C1 segment of cervical spinal cord (tissue), 14 donors: Measurements from ENCODE around the gene DEAF1.
"Not testable (repeated sequence)": the region's sequence is repeated elsewhere in the genome, so short reads cannot be mapped to it uniquely, and the experiment has no call there.

Experiments
- DNase-seq, 14 donors: peaks; one replicate each; lab custom pipeline; 2025; lab: John Stamatoyannopoulos, UW

DEAF1 gene

GRCh38 chr11:701741-702461, 6.9 kb upstream of the DEAF1 start:
- no peak for DNase-seq

GRCh38 chr11:699753-700152, 4.7 kb upstream of the DEAF1 start:
- no peak for DNase-seq

GRCh38 chr11:699116-699508, 4.1 kb upstream of the DEAF1 start:
- DNase-seq, result no peak

GRCh38 chr11:698493-699115, 3.6 kb upstream of the DEAF1 start:
- peak in 1 of 14 donors; percentile 70 for DNase-seq

DNA sequence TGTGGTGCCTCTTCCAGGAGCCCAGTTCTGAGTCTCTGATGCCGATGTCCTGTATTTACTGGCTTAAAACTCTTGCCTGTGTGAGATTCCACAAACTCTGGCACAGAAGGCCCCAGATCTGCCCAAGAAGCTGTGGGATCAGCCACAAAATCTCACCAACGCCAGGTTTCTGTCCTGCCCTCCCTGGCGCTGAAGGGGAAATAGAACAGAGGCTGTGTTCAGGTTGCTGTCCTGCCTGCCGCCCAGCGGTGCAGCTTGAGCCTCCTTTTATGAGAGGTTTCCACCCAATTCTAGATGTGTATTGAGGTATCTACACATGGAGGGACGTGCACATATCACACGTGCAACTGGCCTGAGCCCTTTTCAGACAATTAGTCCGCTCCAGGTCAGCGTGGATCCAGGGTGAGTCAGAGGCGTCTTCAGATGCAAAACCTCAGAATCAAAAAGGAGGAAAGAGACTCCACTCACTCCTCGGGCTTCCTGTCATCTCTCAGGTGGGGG, 2.8 kb upstream of the DEAF1 start:
- DNase-seq, result peak in 1 of 14 donors; percentile 64

GRCh38 chr11:696955-697491, 2.0 kb upstream of the DEAF1 start:
- no peak for DNase-seq

GRCh38 chr11:695538-696248, 671 bp upstream of the DEAF1 start, which contains the start of gene TMEM80:
TMEM80 (plus strand) TSS chr11:695816; CDS start chr11:695828, 12 bp downstream.
- DNase-seq, result peak; percentile 76 to 99 (median 96)

DNA sequence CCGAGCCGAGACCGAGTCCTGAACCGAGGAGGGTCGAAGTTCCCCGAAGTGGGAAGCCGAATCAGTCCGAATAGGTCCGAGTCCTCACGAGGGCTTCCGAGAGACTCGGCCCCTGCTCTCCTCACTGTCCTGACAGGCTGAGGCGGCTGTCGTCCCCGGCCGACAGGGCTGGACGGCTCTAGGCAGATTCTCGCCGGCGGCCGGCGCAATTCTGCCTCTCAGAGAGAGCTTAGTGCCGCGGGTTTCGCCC, 191 bp upstream of the DEAF1 start:
- DNase-seq, result no peak

DNA sequence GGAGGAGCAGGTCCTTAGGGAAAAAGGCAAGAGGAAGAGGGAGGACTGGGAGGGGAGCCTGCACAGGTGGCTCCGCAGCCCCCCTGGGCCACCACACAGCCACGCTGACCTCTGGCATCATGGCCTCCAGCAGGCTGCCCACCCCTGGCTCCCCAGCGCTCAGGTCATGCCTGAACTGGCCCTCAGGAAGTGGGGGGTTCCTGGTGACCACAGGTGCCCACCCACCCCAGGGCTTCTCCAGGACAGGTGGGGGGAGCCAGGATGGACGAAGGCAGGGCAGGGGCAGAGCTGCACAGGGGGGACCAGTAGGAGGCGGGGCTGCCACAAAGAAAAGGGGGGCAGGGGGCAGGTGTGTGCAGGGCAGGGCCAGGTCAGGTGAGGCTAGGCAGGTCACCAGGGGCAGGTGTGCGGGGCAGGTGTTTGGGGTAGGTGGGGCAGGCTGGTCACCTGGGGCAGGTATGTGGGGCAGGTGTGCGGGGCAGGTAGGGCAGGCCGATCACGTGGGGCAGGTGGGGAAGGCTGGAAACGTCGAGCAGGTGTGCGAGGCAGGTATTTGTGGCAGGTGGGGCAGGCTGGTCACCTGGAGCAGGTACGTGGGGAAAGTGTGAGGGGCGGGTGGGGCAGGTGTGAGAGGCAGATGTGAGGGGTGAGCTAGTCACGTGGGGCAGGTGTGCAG, 997 bp downstream of the DEAF1 start:
- DNase-seq, result no peak

- DNase-seq, result no peak
Measured at GRCh38 chr11:693415-693831, 1.6 kb downstream of the DEAF1 start.

- DNase-seq, result peak in 1 of 14 donors; percentile 37
Measured at GRCh38 chr11:692824-693414, 2.1 kb downstream of the DEAF1 start.

DNA sequence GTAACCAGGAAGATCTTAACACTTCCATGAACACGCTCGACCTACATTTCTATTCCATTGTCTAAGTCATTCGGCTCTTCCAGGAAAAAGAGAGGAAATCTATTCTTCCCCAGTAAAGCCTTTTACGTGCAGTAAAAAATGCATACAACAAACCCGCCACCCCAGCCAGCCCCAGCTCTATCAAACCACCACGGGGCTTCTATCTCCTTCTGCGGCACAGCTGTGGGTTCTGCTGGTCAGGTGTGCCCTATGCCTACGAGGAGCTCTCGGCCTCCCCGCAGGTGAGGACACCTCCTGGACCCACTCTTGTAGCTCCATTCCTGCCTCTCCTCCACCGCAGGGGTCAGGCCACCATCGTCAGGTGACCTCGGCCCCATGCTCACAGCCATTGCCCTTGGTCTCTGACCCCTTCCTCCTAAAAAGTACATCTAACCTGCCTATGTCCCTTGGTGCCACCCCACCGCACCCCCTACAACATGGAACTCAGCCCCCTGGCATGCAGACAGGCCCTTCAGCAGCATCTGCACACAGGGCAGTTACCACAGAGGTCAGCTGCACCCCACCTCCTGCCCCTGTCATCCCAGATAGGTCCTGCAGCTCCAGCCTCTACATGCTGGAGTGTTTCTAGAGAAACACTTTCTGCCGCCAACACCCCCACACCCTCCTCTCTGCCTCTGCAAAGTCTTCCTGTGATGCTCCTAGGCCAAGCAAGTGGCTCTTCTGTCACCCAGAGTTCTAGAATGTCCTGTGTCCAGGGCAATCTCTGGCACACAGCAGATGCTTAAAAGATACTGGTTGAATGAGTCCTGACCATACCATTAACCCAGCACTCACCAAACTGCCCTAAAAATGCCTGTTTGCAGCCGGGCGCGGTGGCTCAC, 3.1 kb downstream of the DEAF1 start:
- DNase-seq, result no peak

GRCh38 chr11:690738-691633, 4.0 kb downstream of the DEAF1 start:
- peak in 1 of 14 donors; percentile 41 for DNase-seq

- not testable (repeated sequence) for DNase-seq
Measured at GRCh38 chr11:690244-690643, 4.8 kb downstream of the DEAF1 start.

DNA sequence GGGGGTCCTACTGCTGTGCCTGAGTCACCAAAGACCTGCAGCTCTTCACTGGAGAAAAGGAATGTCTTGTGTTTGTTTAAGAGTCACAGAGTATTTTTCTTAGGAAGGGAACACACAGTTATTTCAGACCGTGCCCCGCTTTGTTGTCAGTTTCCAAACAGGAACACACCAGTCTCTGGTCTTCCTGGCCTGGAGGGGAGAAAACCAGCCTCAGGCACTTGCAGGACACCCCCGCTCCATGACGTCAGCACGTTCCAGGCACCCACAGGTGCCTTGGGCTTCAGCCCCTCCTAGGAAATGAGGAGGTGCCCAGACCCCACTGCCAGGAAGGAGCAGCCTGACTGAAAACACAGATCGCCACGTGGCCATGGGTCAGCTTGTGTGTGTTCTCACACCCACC, 5.4 kb downstream of the DEAF1 start:
- no peak for DNase-seq

DNA sequence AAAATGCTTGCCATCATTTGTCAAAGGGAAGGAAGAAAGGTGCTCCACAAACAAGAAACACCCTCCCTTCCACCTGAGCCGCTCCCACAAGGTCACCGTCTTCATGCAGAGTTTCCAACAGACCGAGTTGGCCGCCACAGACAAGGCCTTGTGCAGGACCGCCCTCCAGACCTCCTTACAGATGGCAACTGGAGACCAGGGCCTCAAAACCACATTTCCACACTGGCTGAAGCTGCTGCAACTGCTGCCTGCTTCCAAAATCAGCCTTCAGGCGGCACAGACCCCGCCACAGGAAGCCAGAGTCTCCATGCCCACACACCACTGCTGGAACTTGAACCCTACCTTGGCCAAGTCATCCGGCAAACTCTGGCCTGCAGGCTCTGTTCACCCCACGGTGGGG, 6.3 kb downstream of the DEAF1 start:
- DNase-seq, result no peak

GRCh38 chr11:687751-688150, 7.3 kb downstream of the DEAF1 start:
- DNase-seq, result no peak

DNA sequence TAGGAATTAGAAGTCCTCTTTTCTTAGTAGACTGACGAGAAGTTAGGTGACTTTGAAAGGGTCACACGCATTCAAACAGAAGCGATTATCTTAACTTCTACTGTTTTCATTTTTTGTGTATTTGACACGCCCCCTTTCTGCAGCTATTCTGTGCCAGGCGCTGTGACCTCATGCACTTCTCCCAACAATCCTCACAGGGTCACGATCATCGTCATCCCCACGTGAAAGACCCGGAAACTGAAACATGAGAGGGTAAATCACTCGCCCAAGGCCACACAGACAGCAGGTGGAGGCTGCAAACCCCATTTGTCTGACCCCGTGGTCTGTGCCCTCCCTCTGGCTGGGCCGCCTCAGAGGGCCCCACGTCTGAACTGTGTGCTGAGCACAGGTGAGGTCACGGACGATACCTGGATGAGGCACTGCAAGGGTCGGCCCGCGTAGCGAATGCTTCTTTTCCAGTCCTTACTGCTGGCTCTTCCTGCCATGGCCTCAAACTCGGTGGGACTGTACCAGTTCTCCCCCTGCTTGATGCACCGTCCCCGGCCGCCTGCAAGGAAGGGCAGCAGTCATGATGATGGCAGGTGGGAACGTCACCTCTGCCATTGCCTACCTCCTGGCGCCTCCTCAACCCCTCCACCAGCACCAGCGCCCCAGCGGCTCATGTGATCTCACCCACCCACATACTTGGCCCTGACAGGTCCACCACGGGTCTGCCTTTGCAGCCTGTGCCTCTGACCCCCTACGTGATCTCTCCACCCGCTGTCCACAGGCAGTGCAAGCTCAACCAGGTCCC, 8.4 kb downstream of the DEAF1 start:
- no peak for DNase-seq

- no peak for DNase-seq
Measured at GRCh38 chr11:680970-681369, 14.1 kb downstream of the DEAF1 start.
